Gastroesophageal sphincter (tissue), 3 donors: Measurements from ENCODE around the gene HDAC4.

Experiments used
- EP300 ChIP-seq: sonication (generic); formaldehyde crosslinking; IDR thresholded peaks from one replicate; pipeline ENCODE4 v1.6.1; 2017; ENCODE audit warnings: antibody characterized with exemption, mild to moderate bottlenecking
- POLR2A ChIP-seq, 2 donors: fragments of 450-650 bp; IDR thresholded peaks; one replicate each; pipeline ENCODE4 v1.6.1; 2017; ENCODE audit warnings: antibody characterized with exemption in 2 of 2, mild to moderate bottlenecking in 2 of 2, moderate library complexity in 1 of 2
- POLR2AphosphoS5 ChIP-seq: sonication (generic); formaldehyde crosslinking; IDR thresholded peaks from one replicate; pipeline ENCODE4 v1.6.1; 2017; ENCODE audit warnings: antibody characterized with exemption
- TF ChIP-seq, protein P1 (sequence below), 4 experiments: fragments of 200-600 bp in 2 of 4; fragments of 450-650 bp in 2 of 4; sonication (generic) in 1 of 4; IDR thresholded peaks; one replicate each; pipeline ENCODE4 v1.5.1; 2017 to 2019; ENCODE audit warnings: antibody characterized with exemption in 4 of 4, mild to moderate bottlenecking in 2 of 4, moderate library complexity in 2 of 4

DNA sequence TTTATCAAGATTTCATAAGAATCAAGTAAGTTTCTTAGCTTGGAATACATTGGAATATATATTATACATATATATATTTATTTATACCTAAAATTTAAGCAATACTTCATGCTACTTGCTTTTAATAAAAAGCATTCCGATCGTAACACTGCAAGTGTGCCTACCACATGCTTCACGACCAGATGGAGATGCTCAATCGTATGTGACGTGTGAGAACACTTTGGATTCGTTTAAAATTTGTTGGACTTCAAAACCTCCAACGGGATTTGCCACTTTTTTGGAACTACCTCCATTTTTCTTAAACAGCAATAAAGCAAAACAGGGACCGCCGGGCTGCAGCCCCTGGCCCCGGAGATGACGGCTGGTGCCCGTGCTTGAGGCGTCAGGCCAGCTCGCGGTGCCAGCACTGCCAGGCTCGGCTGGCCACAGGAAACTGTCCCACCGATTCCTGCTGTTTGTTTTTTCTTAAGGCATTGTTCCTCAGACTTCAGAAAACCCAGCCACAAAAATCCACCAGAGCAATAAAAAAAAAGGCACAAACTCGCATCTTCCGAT is 348.9 kb downstream of the HDAC4 start:
- TF ChIP-seq, protein P1, sequence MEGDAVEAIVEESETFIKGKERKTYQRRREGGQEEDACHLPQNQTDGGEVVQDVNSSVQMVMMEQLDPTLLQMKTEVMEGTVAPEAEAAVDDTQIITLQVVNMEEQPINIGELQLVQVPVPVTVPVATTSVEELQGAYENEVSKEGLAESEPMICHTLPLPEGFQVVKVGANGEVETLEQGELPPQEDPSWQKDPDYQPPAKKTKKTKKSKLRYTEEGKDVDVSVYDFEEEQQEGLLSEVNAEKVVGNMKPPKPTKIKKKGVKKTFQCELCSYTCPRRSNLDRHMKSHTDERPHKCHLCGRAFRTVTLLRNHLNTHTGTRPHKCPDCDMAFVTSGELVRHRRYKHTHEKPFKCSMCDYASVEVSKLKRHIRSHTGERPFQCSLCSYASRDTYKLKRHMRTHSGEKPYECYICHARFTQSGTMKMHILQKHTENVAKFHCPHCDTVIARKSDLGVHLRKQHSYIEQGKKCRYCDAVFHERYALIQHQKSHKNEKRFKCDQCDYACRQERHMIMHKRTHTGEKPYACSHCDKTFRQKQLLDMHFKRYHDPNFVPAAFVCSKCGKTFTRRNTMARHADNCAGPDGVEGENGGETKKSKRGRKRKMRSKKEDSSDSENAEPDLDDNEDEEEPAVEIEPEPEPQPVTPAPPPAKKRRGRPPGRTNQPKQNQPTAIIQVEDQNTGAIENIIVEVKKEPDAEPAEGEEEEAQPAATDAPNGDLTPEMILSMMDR (IDR thresholded peaks at IDR 0.05): no peak
- TF ChIP-seq POLR2A (IDR thresholded peaks at IDR 0.05) (no peak), POLR2AphosphoS5 (no peak), EP300 (no peak)
